ENCODE measurements around the gene STN1.

Gene STN1

GRCh38 chr10:103841519-103841918 is 76.5 kb downstream of the STN1 start:
- no peak for DNase-seq

- DNase-seq = no peak
These were observed 77.3 kb downstream of the STN1 start for GRCh38 chr10:103840740-103841070.

GRCh38 chr10:103839872-103840739 is 77.9 kb downstream of the STN1 start:
- no peak for DNase-seq

- no peak for DNase-seq
These were observed 78.5 kb downstream of the STN1 start for GRCh38 chr10:103839519-103839871.

- no peak for DNase-seq
These were observed 79.0 kb downstream of the STN1 start for GRCh38 chr10:103838862-103839518.

- DNase-seq = no peak
These were observed 80.0 kb downstream of the STN1 start for GRCh38 chr10:103838070-103838395.

GRCh38 chr10:103837370-103838069 is 80.5 kb downstream of the STN1 start:
- DNase-seq = no peak

- no peak for DNase-seq
These were observed 81.1 kb downstream of the STN1 start for GRCh38 chr10:103836861-103837260.

- DNase-seq = no peak
These were observed 81.7 kb downstream of the STN1 start for GRCh38 chr10:103836273-103836672.

- DNase-seq = no peak
These were observed 82.6 kb downstream of the STN1 start for GRCh38 chr10:103835096-103836050.

- DNase-seq = no peak
These were observed 83.4 kb downstream of the STN1 start for GRCh38 chr10:103834436-103835095.

- peak in 1 of 2 donors; percentile 31 for DNase-seq
These were observed 84.1 kb downstream of the STN1 start for GRCh38 chr10:103833731-103834365.

GRCh38 chr10:103832806-103833205 is 85.2 kb downstream of the STN1 start:
- DNase-seq = no peak

All from hippocampal formation (tissue), 2 donors.